Breast epithelium (tissue), 3 donors: ENCODE measurements around the gene UBE3C.

Experiments
- POLR2A ChIP-seq: fragments of 450-650 bp; IDR thresholded peaks from one replicate; pipeline ENCODE4 v1.6.1; 2016; ENCODE audit warnings: antibody characterized with exemption, mild to moderate bottlenecking, moderate library complexity
- TF ChIP-seq, protein P1 (sequence below), 3 donors: fragments of 450-650 bp; IDR thresholded peaks; one replicate each; pipeline ENCODE4 v1.5.1; 2016 to 2017; ENCODE audit warnings: antibody characterized with exemption in 3 of 3, mild to moderate bottlenecking in 3 of 3, moderate library complexity in 3 of 3

DNA sequence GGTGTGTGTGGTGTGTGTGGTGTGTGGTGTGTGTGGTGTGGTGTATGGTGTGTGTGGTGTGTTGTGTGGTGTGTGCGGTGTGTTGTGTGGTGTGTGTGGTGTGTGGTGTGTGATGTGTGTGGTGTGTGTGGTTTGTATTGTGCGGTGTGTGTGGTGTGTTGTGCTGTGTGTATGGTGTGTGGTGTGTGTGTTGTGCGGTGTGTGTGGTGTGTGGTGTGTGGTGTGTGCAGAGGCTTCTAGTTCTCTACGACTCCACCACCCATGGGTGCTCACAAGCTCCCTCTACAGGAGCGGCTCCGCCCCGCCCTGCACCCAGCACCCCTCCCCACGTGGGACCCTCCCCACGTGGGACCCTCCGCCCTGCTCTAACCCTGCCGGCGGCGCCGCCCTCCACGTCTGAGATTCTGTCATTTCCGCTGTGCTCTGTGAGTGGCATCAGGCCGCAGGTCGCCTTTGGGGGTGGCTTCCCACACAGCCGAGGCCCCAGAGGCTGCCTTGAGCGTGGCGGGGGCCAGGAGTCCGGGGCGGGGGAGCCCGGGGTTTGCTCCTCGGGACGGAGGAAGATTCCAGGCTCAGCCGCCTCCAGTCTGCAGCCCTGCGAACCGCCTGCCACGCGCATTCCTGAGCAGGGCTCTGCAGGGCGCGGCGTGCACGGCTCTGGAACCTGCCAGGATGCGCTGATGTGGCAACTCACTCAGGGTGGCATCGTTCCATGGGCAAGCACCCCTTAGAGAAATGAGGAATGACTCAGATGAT is 161.1 kb downstream of the UBE3C start:
- TF ChIP-seq, protein P1, sequence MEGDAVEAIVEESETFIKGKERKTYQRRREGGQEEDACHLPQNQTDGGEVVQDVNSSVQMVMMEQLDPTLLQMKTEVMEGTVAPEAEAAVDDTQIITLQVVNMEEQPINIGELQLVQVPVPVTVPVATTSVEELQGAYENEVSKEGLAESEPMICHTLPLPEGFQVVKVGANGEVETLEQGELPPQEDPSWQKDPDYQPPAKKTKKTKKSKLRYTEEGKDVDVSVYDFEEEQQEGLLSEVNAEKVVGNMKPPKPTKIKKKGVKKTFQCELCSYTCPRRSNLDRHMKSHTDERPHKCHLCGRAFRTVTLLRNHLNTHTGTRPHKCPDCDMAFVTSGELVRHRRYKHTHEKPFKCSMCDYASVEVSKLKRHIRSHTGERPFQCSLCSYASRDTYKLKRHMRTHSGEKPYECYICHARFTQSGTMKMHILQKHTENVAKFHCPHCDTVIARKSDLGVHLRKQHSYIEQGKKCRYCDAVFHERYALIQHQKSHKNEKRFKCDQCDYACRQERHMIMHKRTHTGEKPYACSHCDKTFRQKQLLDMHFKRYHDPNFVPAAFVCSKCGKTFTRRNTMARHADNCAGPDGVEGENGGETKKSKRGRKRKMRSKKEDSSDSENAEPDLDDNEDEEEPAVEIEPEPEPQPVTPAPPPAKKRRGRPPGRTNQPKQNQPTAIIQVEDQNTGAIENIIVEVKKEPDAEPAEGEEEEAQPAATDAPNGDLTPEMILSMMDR (IDR thresholded peaks at IDR 0.05), result no peak
- no peak for TF ChIP-seq POLR2A
